Astrocyte (in vitro differentiated cells and primary cell): Measurements from ENCODE around the gene MAN1C1.

Experiments
- CTCF ChIP-seq: IDR thresholded peaks from 2 replicates; pipeline ENCODE4 v1.5.1; 2011; ENCODE audit warnings: low read depth, mild to moderate bottlenecking, inconsistent platforms, low read length, moderate library complexity; ENCODE audit not compliant: insufficient read depth
- EZH2 ChIP-seq: IDR thresholded peaks from 2 replicates; pipeline ENCODE4 v1.6.1; 2012; ENCODE audit warnings: mild to moderate bottlenecking, low read length, inconsistent platforms; ENCODE audit not compliant: insufficient read depth

- TF ChIP-seq CTCF (no peak), EZH2 (no peak)
Measured at GRCh38 chr1:25685938-25686665, 69.5 kb downstream of the MAN1C1 start.
